T-helper 2 cell treated with Interferon-gamma antibody and Interleukin-4, amounts not matched to agents 5 μg/mL and 100 μg/mL, for 36 hours (primary cell): ENCODE data around the gene CIDEB.

Experiments used
- DNase-seq: peaks from one replicate; pipeline ENCODE4 v3.0.0; 2021; ENCODE audit warnings: low spot score
- H3K27ac Mint-ChIP-seq: one replicate; pipeline ENCODE4 v1.8.0; 2021; ENCODE audit warnings: mild to moderate bottlenecking, mixed read lengths
- H3K27me3 Mint-ChIP-seq: one replicate; pipeline ENCODE4 v1.8.0; 2021; ENCODE audit warnings: low read depth, mixed read lengths
- H3K36me3 Mint-ChIP-seq: one replicate; pipeline ENCODE4 v1.8.0; 2021; ENCODE audit warnings: low read depth, mixed read lengths
- H3K4me1 Mint-ChIP-seq: one replicate; pipeline ENCODE4 v1.8.0; 2021; ENCODE audit warnings: low read depth, mixed read lengths
- H3K4me3 Mint-ChIP-seq: one replicate; pipeline ENCODE4 v1.8.0; 2022; ENCODE audit warnings: mild to moderate bottlenecking, moderate library complexity, mixed read lengths
- H3K9me3 Mint-ChIP-seq: one replicate; pipeline ENCODE4 v1.8.0; 2021; ENCODE audit warnings: mixed read lengths

CIDEB gene

DNA sequence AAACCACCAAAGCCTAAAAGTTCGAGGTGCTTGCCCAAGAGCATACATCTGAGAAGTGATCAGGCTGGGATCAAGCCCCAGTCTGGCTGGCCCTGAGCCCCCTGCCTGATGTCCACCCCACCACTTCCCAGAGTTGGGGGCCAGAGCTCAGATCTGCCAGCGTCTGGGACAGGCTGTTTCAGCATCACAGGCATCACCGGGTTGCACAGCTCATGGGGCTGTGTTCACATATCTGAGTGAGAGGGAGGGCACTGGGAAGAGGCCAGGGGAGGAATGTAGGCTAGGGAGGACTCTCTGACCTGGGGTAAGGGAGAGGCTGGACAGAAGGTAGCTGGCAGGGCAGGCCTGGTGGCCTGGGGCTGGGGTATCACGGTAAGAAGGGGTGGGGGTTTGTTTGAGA is 50.8 kb downstream of the CIDEB start:
- H3K4me1 Mint-ChIP-seq: no peaks in the 10 kb centered on the region
- H3K36me3 Mint-ChIP-seq: peaks cover 8% of the 10 kb centered on the region
- no peaks in the 10 kb centered on the region for H3K27me3 Mint-ChIP-seq
- H3K9me3 Mint-ChIP-seq: no peaks in the 10 kb centered on the region
- H3K27ac Mint-ChIP-seq: no peak overlapping the region
- no peak overlapping the region for H3K4me3 Mint-ChIP-seq
- DNase-seq: no peak

DNA sequence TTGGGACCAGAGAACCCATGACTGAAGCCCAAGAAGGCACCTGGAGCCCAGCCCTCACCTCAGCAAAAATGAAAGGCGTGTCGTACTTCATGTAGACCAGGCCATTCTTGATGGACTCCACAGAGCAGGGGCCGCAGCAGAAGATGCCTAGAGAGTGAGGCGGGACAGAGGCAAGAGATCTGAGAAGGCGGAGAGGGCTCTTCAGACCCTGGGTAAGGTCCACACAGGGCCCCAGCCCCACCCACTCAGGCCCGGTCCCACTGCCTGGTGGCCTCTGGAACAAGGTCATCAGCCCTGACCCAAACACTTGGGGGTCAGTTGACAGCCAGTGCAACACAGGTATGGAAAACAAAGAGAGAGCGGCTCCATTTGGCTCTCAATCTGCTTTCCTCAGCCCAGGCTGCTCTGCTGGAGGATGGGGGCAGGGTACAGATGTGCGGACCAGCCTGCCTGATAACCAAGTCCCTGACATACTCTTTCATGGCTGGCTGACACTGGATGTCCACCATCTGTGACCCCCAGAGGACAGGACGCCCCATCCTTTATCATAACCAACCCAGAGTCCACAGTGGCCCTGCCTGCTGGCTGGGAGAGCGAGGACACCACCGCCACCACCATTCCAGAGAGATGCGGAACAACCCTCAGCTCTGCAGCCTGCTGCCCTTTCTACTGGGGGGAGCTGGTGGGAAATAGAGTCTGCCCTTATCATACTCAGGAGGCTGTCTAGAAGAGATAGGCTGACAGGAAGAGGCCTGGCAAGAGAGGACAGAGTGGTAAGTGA is 51.7 kb downstream of the CIDEB start:
- no peak for DNase-seq
- Mint-ChIP-seq H3K4me1 (peaks cover 5% of the 10 kb centered on the region), H3K9me3 (no peaks in the 10 kb centered on the region), H3K27me3 (no peaks in the 10 kb centered on the region), H3K36me3 (peaks cover 11% of the 10 kb centered on the region), H3K4me3 (no peak overlapping the region), H3K27ac (no peak overlapping the region)

DNA sequence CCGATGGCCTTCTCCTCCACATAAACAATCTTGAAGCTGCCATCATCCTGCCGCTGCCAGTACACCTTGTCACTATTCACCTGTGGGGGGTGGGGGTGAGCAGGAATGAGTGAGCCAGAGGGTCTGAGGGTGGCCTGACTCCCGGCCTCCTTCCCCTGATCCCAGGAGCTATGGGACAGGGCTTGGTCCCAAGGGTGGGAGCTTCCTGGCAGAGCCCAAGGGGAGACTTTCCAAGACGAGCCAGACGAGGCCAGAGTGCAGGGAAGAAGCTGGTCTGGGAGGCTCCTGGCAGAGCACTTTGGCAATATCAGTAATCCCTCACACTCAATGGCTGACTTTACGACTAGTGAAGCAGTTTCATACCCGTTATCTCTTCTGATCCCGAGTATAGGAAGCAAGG is 52.3 kb downstream of the CIDEB start:
- H3K27ac Mint-ChIP-seq: no peak overlapping the region
- H3K4me1 Mint-ChIP-seq: peaks cover 12% of the 10 kb centered on the region
- H3K4me3 Mint-ChIP-seq: no peak overlapping the region
- no peaks in the 10 kb centered on the region for H3K27me3 Mint-ChIP-seq
- H3K36me3 Mint-ChIP-seq: peaks cover 11% of the 10 kb centered on the region
- H3K9me3 Mint-ChIP-seq: no peaks in the 10 kb centered on the region
- DNase-seq: no peak
